ENCODE data around the gene ITPR2. TPM values are rescaled to one million over a fixed set of nuclear protein-coding genes. Genes with fewer than 3 reads are reported as not detected.

The ITPR2 gene
- total and polyA plus RNA-seq, 2 of the 8 experiments (the other 6 are each of a cell fraction or from before 2014, with no cell fraction given), result 4.1 to 48.3 TPM

DNA sequence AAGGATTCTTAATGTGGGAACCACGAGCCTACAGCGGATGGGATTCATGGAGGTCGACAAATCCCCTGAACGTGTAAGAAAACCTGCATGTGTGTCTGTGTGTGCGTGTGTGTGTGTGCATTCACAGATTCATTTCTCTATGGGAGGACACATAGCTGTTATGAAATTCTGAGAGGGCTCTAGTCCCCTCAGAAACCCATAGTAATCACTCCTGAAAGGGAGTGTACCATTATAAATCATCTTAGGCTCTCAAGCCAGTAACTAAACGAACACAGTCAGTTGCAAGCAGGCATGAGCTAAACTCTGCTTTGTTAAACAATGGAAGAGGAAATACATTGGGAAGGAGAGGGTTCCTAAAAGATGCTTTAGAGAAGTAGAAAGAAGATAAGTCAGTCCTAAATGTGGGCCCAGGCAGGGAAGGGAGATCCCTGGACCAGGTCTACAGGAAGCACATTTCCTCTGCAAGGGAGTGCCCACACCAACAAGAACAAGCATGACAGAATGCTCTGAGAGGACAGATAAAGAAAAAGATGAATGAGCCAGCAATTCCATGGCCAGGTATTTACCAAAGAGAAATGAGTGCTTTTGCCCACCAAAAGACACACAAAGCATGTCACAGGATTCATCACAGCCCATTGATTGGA, 91.3 kb downstream of the ITPR2 start:
- H3K27ac ChIP-seq (ENCODE audit: low read depth, low read length), result no peak overlapping the region
- H3K4ac ChIP-seq (replicated peaks; ENCODE audit: insufficient read length, low read depth, low read length), result no peak overlapping the region
- H3K79me2 ChIP-seq (ENCODE audit: control insufficient read depth in 1 of 2, insufficient read depth in 2 of 2, low read length in 2 of 2), result peaks cover 2 to 13% of the 10 kb centered on the region in 2 experiments; a peak in 2 of 4 replicates
- H3K36me3 ChIP-seq (ENCODE audit: control insufficient read depth in 2 of 4, insufficient read depth in 4 of 4, low read length in 3 of 4), result no peaks in the 10 kb centered on the region
- H3K23ac ChIP-seq (ENCODE audit: insufficient read length), result no peak overlapping the region
- no peak overlapping the region for H3K56ac ChIP-seq (replicated peaks; ENCODE audit: insufficient read length, low read depth, low read length)
- peaks cover 1% of the 10 kb centered on the region; the same call in 1 of the 2 replicates for H3K23me2 ChIP-seq (ENCODE audit: low read depth, low read length)
- no peak overlapping the region for H3K9ac ChIP-seq (replicated peaks in 1 of 4; ENCODE audit: extremely low read depth in 1 of 4, low read depth in 3 of 4, low read length in 3 of 4)
- H4K91ac ChIP-seq (replicated peaks; ENCODE audit: insufficient read length, low read length), result no peak overlapping the region
- peak overlapping the region; percentile 32; the same call in 1 of the 2 replicates for H2BK15ac ChIP-seq (ENCODE audit: low read length)
- no peaks in the 10 kb centered on the region for H3K79me1 ChIP-seq (ENCODE audit: low read depth, low read length)
- H4K8ac ChIP-seq (ENCODE audit: extremely low read depth, insufficient read depth, low read length), result no peak overlapping the region
- H2BK120ac ChIP-seq (replicated peaks; ENCODE audit: low read depth, low read length), result no peak overlapping the region
- 0 out of 2 replicates have a peak overlapping the region, but pooled peaks have one; percentile 20 for H2BK12ac ChIP-seq (ENCODE audit: low read depth, low read length)
- no peak overlapping the region for H2BK20ac ChIP-seq (ENCODE audit: low read length)
- 90% methylated on average over 6 of the region's 6 CpGs; no CpG with 5 or more reads in 1 of the 2 experiments for WGBS, 2 experiments (ENCODE audit: extremely low coverage in 1 of 2, insufficient coverage in 1 of 2, insufficient read length in 1 of 2, insufficient replicate concordance in 2 of 2, low coverage in 1 of 2, low lambda C conversion rate in 2 of 2, missing lambda C conversion rate in 1 of 2)
- no peak overlapping the region for H2AK5ac ChIP-seq (ENCODE audit: low read depth, low read length)
- FAIRE-seq (no peak), DNase-seq (ENCODE audit: low read depth in 1 of 2, low spot score in 2 of 2) (no peak)
- H3K4me2 ChIP-seq (ENCODE audit: insufficient read depth in 1 of 2, low read depth in 2 of 2, low read length in 2 of 2), result no peak overlapping the region
- H2AFZ ChIP-seq (ENCODE audit: low read length), result no peak overlapping the region
- ChIA-PET CTCF (ENCODE audit: partially characterized antibody) (no interaction called here), POLR2A (ENCODE audit: partially characterized antibody) (no interaction called here)
- H3K4me3 ChIP-seq (ENCODE audit: extremely low read depth in 1 of 4, insufficient read depth in 2 of 4, low read depth in 3 of 4, low read length in 4 of 4), result no peak overlapping the region
- peaks cover 4% of the 10 kb centered on the region in 2 experiments; a peak in 2 of 4 replicates for H3K9me3 ChIP-seq (ENCODE audit: insufficient read depth in 2 of 2, low read depth in 1 of 2, low read length in 1 of 2)
- H4K20me1 ChIP-seq (replicated peaks in 1 of 2; ENCODE audit: control insufficient read depth in 1 of 2, insufficient read depth in 2 of 2, low read length in 2 of 2), result no peaks in the 10 kb centered on the region
- peaks cover 0 to 1% (median 0%) of the 10 kb centered on the region in 4 experiments; a peak in 1 of 7 replicates for H3K27me3 ChIP-seq (replicated peaks in 1 of 4; ENCODE audit: control insufficient read depth in 3 of 4, extremely low read depth in 1 of 4, insufficient read depth in 3 of 4, low read length in 3 of 4)
- H3K14ac ChIP-seq (ENCODE audit: insufficient read length), result no peak overlapping the region
- TF ChIP-seq ASH2L (IDR thresholded peaks at IDR 0.05; ENCODE audit: low read length) (no peak), TBP (IDR thresholded peaks at IDR 0.05; ENCODE audit: low read depth, low read length) (no peak), KDM4A (IDR thresholded peaks at IDR 0.05; ENCODE audit: low read depth, low read length, severe bottlenecking) (no peak), POU5F1 (IDR thresholded peaks at IDR 0.05; ENCODE audit: low read depth, low read length) (no peak), CREB1 (IDR thresholded peaks at IDR 0.05) (no peak)
- H2BK5ac ChIP-seq (ENCODE audit: low read depth, low read length), result no peak overlapping the region
- H4K5ac ChIP-seq (ENCODE audit: insufficient read length, low read depth, low read length), result no peak overlapping the region
- peaks cover 0 to 10% (median 3%) of the 10 kb centered on the region in 4 experiments; a peak in 4 of 7 replicates for H3K4me1 ChIP-seq (replicated peaks in 1 of 4; ENCODE audit: control insufficient read depth in 3 of 4, insufficient read depth in 4 of 4, low read length in 3 of 4)
- no peak overlapping the region for H3K18ac ChIP-seq (ENCODE audit: extremely low read depth, low read length)
